ENCODE data around the gene CALCOCO1.
"Not testable (repeated sequence)": the region's sequence is repeated elsewhere in the genome, so short reads cannot be mapped to it uniquely, and the experiment has no call there.

Gene CALCOCO1

DNA sequence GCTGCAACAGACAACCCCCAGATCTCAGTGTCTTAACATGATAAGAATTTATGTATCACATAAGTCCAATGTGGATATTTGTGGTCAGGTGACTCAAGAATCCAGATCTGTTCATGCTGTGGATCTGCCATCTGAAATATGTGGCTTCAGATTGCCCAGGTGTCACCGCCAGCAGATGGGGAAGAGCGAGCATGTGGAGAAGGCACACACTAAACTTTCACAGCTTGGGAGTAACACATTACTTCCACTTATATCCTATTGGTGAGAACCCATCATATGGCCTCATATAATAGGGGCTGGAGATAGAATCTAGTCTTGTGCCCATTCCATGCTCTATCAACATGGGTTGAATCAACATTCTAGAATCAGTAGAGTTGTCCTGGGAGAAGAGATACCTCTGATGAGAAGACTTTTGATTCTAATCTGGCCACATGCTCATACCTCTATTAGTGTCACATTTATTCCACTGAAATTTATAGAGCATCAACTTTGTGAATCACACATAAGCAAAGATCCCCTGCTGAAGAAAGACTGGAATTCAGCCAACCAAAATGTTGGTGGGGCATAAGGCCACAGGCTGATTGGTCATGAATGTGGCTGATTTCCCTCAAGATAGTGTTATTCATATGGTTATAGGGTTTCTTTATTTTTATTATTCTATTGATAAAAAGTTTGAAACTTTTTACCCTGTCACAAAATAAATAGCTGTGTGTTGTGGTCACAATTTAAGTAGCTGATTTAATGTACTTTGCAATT is 6.0 kb upstream of the CALCOCO1 start:
- no peak for DNase-seq

DNA sequence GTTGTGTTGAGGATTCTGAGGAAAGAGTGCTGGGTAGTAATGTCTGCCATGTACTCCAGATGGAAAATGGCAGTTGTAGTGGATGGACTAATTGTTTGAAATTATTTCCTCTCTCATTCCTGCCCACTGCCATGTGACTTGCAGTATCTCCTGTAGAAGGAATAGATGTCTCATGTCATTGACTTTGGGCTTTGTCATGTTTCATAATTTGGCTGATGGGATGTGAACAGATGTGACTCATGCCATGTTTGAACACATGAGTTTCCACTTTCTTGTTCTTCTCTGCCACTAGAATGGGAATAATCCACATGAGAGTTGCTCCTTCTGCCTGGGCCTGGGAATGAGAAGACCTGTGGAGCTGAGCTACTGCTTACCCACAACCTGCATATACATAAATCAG is 2.4 kb upstream of the CALCOCO1 start:
- DNase-seq = no peak

- DNase-seq = no peak
Observed at GRCh38 chr12:53728206-53728605, 954 bp upstream of the CALCOCO1 start.

DNA sequence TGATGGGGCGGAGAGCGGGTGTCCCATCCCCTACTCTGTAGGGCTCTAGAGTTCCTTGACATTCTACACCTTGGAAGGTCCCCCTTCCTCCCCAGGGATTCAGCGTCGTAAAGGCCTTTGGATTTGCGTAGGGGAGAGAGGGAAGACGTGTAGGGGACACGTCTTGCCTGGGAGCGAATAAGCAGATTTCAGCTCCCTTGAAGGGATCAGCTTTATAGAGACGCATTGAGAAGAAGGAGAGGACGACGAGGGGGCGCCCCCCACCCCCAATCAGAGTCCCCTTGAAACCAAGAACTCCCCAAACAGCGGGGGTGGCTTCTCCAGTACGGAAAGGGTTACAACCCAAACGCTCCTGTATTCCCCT is 324 bp downstream of the CALCOCO1 start:
- DNase-seq = peak; percentile 15

- DNase-seq = no peak
Observed at GRCh38 chr12:53726341-53726740, 911 bp downstream of the CALCOCO1 start.

- no peak for DNase-seq
Observed at GRCh38 chr12:53725824-53726223, 1.4 kb downstream of the CALCOCO1 start.

- no peak for DNase-seq
Observed at GRCh38 chr12:53722450-53723041, 4.7 kb downstream of the CALCOCO1 start.

- DNase-seq = no peak
Observed at GRCh38 chr12:53720946-53721345, 6.3 kb downstream of the CALCOCO1 start.

DNA sequence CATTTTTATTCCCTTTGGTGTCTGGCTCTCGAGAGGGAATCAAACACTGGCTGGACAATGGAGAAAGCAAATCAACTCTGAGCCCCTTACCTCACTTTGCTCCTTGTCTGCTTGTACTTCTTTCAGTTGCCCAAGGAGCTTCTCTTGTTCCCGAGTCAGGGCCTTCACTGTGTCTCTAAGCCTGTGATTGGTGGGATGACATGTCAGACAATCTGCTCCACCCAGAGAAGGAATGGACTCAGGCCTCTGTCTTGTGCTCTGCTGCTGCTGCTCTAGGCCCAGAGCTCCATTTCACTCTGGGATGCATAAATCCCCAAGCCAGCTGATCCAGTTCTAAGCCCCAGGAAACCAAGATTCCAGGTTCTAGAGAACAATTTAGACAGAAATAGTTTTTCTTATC is 7.6 kb downstream of the CALCOCO1 start:
- no peak for DNase-seq

DNA sequence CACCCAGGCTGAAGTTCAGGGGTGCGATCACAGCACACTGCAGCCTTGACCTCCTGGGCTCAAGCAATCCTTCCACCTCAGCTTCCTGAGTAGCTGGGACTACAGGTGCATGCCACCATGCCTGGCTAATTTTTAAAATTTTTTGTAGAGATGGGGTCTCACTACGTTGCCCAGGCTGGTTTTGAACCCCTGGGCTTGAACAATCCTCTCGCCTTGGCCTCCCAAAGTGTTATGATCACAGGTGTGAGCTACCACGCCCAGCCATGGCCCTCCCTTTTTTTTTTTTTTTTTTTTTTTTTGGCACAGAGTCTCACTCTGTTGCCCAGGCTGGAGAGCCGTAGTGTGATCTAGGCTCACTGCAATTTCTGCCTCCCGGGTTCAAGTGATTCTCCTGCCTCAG is 8.7 kb downstream of the CALCOCO1 start:
- not testable (repeated sequence) for DNase-seq

GRCh38 chr12:53717319-53717718 is 9.9 kb downstream of the CALCOCO1 start:
- DNase-seq = no peak

GRCh38 chr12:53714004-53714403 is 13.2 kb downstream of the CALCOCO1 start:
- DNase-seq = no peak

GRCh38 chr12:53713516-53713915 is 13.7 kb downstream of the CALCOCO1 start:
- DNase-seq = no peak

DNA sequence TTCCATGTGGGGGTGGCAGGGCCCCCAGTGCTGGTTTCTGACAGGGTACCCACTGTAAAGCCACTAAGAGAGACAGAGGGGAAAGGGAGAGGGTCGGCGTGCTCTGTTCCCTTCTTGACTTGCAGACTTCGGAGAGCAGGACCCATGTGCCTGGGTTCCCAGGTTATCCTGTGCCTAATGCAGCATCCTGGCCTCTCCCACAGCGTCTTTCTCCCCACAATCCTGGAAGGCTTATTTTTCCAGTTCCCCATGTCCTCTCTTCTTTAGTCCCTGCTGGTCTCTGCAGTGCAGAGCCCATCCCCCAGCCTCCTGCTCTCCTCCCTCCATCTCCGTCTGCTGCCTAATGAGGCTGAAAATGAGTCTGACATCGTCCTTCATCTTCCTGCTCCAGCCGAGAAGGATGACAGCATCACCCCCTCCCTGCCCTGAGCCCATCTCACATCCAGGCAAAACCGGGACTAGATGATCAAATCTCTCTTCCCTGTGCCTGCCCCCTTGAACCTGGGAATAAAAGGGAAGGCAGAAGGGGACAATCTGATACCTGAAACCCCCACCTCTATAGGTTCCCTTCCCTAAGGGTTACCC is 15.1 kb downstream of the CALCOCO1 start:
- no peak for DNase-seq

DNA sequence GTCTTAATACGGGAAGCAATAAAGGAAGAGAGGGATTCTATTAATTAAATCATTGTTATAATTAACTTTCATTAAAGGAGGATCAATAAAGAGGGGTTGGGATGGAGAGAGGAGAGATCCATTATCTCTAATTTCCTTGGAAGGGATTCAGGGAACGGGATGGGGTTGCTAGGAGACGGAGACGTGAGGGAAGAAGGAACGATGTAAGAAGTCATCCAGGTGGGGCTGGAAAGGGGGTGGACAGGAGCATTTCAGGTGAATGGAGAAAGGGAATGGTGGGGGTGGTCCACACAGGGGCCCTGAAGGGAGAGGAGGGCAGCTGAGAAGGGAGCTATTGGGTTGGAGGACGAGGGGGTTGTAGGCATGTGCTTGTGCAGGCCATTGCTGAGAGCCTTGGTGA is 17.2 kb downstream of the CALCOCO1 start:
- no peak for DNase-seq

DNA sequence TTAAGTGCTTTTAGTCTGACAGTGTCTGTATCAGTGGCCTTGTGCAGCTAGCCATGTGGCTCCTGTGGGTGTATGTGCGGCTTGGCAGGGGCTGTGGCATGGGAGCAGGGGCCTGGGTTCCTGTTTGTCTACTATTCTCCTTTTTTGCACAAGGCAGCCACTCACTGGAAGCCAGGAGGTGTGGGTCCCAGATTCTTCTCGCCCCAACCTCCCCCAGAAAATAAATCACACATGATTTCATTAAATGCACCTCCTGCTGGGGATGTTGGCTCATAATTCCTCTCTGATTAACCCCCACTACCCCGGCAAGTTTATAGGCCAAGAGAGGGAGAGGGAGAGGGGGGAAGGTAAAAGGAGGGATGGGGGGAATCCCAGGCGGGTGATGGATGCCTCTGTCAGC is 17.6 kb downstream of the CALCOCO1 start:
- no peak for DNase-seq

- DNase-seq = no peak
Observed at GRCh38 chr12:53706080-53706479, 21.2 kb downstream of the CALCOCO1 start.

GRCh38 chr12:53703756-53704155 is 23.5 kb downstream of the CALCOCO1 start:
- no peak for DNase-seq

DNA sequence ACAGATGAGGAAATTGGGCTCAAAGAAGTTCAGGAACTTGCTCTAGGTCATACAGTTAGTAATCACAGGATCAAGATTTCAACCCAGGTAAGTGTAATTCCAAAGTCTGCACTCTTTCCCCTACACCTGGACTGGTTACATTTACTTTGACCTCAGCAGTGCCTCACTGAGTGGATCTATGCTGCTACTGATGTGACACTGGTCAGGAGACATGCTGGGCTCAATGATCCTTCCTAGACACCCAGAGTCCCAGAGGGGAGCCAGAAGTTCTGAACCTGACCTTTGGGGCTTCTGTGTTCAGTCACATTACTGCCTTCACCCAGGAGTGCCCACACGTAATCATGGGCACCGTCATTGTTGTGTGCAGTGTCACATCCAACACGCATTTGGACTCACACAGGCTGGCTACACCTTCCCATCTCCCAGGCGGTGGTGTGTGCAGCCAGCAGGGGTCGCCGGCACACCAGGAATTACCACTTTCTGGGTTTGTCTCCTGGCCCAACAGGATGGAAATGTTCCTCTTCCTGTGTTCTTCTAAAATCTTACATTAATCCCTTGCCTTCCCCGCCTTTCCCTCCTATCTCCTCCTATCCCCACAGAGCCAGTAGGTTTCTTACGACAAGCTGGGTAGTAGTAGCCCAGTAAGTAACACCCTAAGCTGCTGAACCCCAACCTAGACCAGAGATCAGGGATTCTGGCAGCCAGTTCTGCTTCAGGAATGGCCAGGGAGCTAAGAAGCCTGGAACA is 25.6 kb downstream of the CALCOCO1 start:
- DNase-seq = peak; percentile 76

GRCh38 chr12:53700567-53700966 is 26.7 kb downstream of the CALCOCO1 start:
- no peak for DNase-seq

DNA sequence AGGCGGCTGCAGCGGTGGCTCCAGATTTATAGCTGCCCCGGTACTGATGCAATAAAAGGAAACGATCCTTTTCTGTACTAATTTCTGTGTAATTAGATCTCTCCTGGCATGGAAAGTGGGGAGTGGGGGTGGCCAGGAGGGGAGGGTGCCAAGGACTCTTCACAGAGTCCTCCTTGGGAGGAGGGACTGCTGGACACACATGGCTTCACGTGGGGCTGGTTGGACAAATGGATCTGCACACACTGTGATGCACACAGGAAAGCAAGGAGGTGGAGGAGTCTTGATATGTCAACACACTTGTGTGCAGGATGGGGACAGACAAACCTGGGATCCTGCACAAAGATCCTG is 27.6 kb downstream of the CALCOCO1 start:
- DNase-seq = no peak

- DNase-seq = no peak
Observed at GRCh38 chr12:53698948-53699677, 28.1 kb downstream of the CALCOCO1 start.

DNA sequence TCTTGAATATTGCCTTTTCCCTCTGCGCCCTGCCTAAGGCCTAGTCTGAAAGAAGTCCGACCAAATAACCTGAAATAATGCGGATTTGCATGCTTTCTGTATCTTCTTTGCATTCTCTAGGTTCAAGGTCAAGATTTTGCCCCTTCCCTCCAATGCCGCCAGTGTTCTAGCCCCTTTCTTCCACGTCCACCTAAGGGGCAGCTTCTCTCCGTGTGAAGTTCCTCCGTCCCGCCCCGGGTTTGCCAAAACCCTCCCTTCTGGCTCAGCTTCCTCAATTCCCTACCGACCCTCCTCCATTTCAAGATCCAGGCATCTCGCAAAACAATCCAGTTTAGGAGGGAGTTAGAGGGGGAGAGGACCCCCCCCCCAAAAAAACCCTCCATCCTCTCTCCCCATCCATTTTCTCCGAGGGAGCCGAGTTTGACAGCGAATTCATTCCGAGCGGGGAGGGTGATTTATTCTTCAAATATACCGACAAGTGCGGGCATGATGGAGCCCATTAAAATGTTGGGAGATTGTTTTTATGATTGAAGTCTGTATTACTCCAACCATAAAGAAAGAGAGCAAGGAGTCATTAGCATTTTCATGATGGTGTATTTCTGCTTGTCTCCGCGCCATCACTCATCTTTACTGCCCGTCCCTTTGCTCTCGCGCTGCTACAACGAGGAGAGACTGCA is 30.5 kb downstream of the CALCOCO1 start:
- no peak for DNase-seq

All from activated naive CD4-positive, alpha-beta T cell treated with anti-CD3 and anti-CD28 coated beads, Interleukin-2, amount 50 U/mL, for 16 hours (primary cell).